ENCODE results near the gene PTGFRN. TPM values are rescaled to one million over a fixed set of nuclear protein-coding genes. Genes with fewer than 3 reads are reported as not detected.

PTGFRN gene
- total and polyA plus RNA-seq, 9 of the 15 experiments (the other 6 are each of a cell fraction or from before 2014, with no cell fraction given) = 17.3 to 33.1 (median 25.7) TPM

GRCh38 chr1:117036018-117036461 is 126.3 kb downstream of the PTGFRN start (continued):
- TF ChIP-seq ELK3 (CRISPR knock-in tag; IDR thresholded peaks at IDR 0.05) (no peak), TFAP4 (CRISPR knock-in tag; IDR thresholded peaks at IDR 0.05; ENCODE audit: borderline replicate concordance) (0 out of 2 replicates have a peak, but pooled peaks have one; percentile 20), ZNF445 (CRISPR knock-in tag; IDR thresholded peaks at IDR 0.05; ENCODE audit: low read depth) (no peak), REST (IDR thresholded peaks at IDR 0.05; ENCODE audit: borderline replicate concordance) (peak; percentile 28; the same call in 1 of the 2 replicates), REST (CRISPR knock-in tag; IDR thresholded peaks at IDR 0.05; ENCODE audit: low read depth) (no peak), SPI1 (IDR thresholded peaks at IDR 0.05; ENCODE audit: borderline replicate concordance, low read depth, low read length) (peak; percentile 59; the same call in 1 of the 2 replicates), NCOA6 (IDR thresholded peaks at IDR 0.05) (no peak), USF2 (CRISPR knock-in tag; IDR thresholded peaks at IDR 0.05) (peak; percentile 63)
